ENCODE results near the gene NIPAL1. TPM values are rescaled to one million over a fixed set of nuclear protein-coding genes. Genes with fewer than 3 reads are reported as not detected.

The NIPAL1 gene
- polyA plus RNA-seq, 1 donor from 2014 or later: 0.85 TPM

- no peaks in the 10 kb centered on the region for H3F3A ChIP-seq (ENCODE audit: insufficient read depth, low read length, poor library complexity, severe bottlenecking)
- H3K4me3 ChIP-seq (ENCODE audit: low read length): no peak overlapping the region
- H3K4me2 ChIP-seq (ENCODE audit: low read length): no peak overlapping the region
- no peak overlapping the region for H3K9ac ChIP-seq (ENCODE audit: low read length)
- H3K36me3 ChIP-seq (ENCODE audit: insufficient read depth, low read length): no peaks in the 10 kb centered on the region
- no peak overlapping the region for H3K27ac ChIP-seq (ENCODE audit: low read length)
- H4K20me1 ChIP-seq (ENCODE audit: insufficient read depth): no peaks in the 10 kb centered on the region
- H2AFZ ChIP-seq (ENCODE audit: low read depth, low read length): no peak overlapping the region
- no peaks in the 10 kb centered on the region for H3K9me3 ChIP-seq (ENCODE audit: low read length)
- no peaks in the 10 kb centered on the region for H3K79me2 ChIP-seq (replicated peaks; ENCODE audit: insufficient read depth, low read length)
- TF ChIP-seq TAF1 (IDR thresholded peaks at IDR 0.05; ENCODE audit: low read depth) (no peak), REST (IDR thresholded peaks at IDR 0.05; ENCODE audit: borderline replicate concordance) (no peak), POLR2AphosphoS5 (IDR thresholded peaks at IDR 0.05) (no peak), EP300 (conservative IDR thresholded peaks at IDR 0.05; ENCODE audit: poor library complexity, severe bottlenecking) (no peak), CTCF (IDR thresholded peaks at IDR 0.05; ENCODE audit: poor library complexity, severe bottlenecking) (no peak), MXI1 (conservative IDR thresholded peaks at IDR 0.05; ENCODE audit: poor library complexity, severe bottlenecking) (no peak), SMC3 (conservative IDR thresholded peaks at IDR 0.05; ENCODE audit: poor library complexity) (no peak), RAD21 (conservative IDR thresholded peaks at IDR 0.05) (no peak), EZH2 (IDR thresholded peaks at IDR 0.05; ENCODE audit: borderline replicate concordance, insufficient read depth, low read length, poor library complexity, severe bottlenecking) (no peak)
- H3K9me2 ChIP-seq (ENCODE audit: insufficient read depth, low read length): no peaks in the 10 kb centered on the region
- no peaks in the 10 kb centered on the region for H3K27me3 ChIP-seq (ENCODE audit: insufficient read depth, low read depth, low read length)
Observed at GRCh38 chr4:48044298-48044697, 27.7 kb downstream of the NIPAL1 start.

- no peak overlapping the region for H3K4me3 ChIP-seq (ENCODE audit: low read length)
- no peaks in the 10 kb centered on the region for H3F3A ChIP-seq (ENCODE audit: insufficient read depth, low read length, poor library complexity, severe bottlenecking)
- no peak overlapping the region for H2AFZ ChIP-seq (ENCODE audit: low read depth, low read length)
- H3K9me3 ChIP-seq (ENCODE audit: low read length): no peaks in the 10 kb centered on the region
- no peaks in the 10 kb centered on the region for H3K79me2 ChIP-seq (replicated peaks; ENCODE audit: insufficient read depth, low read length)
- H3K27ac ChIP-seq (ENCODE audit: low read length): no peak overlapping the region
- H3K27me3 ChIP-seq (ENCODE audit: insufficient read depth, low read depth, low read length): no peaks in the 10 kb centered on the region
- H3K36me3 ChIP-seq (ENCODE audit: insufficient read depth, low read length): no peaks in the 10 kb centered on the region
- no peak overlapping the region for H3K4me2 ChIP-seq (ENCODE audit: low read length)
- H3K9ac ChIP-seq (ENCODE audit: low read length): no peak overlapping the region
- TF ChIP-seq REST (IDR thresholded peaks at IDR 0.05; ENCODE audit: borderline replicate concordance) (no peak), CTCF (IDR thresholded peaks at IDR 0.05; ENCODE audit: poor library complexity, severe bottlenecking) (no peak), TAF1 (IDR thresholded peaks at IDR 0.05; ENCODE audit: low read depth) (no peak), POLR2AphosphoS5 (IDR thresholded peaks at IDR 0.05) (no peak), EP300 (conservative IDR thresholded peaks at IDR 0.05; ENCODE audit: poor library complexity, severe bottlenecking) (no peak), SMC3 (conservative IDR thresholded peaks at IDR 0.05; ENCODE audit: poor library complexity) (no peak), RAD21 (conservative IDR thresholded peaks at IDR 0.05) (no peak), EZH2 (IDR thresholded peaks at IDR 0.05; ENCODE audit: borderline replicate concordance, insufficient read depth, low read length, poor library complexity, severe bottlenecking) (no peak), MXI1 (conservative IDR thresholded peaks at IDR 0.05; ENCODE audit: poor library complexity, severe bottlenecking) (no peak)
- no peaks in the 10 kb centered on the region for H3K9me2 ChIP-seq (ENCODE audit: insufficient read depth, low read length)
- H4K20me1 ChIP-seq (ENCODE audit: insufficient read depth): no peaks in the 10 kb centered on the region
Observed at GRCh38 chr4:48046059-48046458, 29.5 kb downstream of the NIPAL1 start.

Measured in neural cell (in vitro differentiated cells).